Measurements from ENCODE around the gene DPYD. TPM values are rescaled to one million over a fixed set of nuclear protein-coding genes. Genes with fewer than 3 reads are reported as not detected.
A peak's percentile ranks its signal among the peaks of the same experiment; 100 is the strongest.

The DPYD gene
- total and polyA plus RNA-seq, 4 donors = 16.2 to 51.3 (median 29.1) TPM

GRCh38 chr1:97834899-97835298, 85.9 kb downstream of the DPYD start:
- intact Hi-C loops (cut with DNase I) = no loop called here
- no peak overlapping the region for H3K27ac ChIP-seq (ENCODE audit: low read depth in 1 of 2, low read length in 2 of 2)
- no peak for ATAC-seq (ENCODE audit: low FRiP score)

DNA sequence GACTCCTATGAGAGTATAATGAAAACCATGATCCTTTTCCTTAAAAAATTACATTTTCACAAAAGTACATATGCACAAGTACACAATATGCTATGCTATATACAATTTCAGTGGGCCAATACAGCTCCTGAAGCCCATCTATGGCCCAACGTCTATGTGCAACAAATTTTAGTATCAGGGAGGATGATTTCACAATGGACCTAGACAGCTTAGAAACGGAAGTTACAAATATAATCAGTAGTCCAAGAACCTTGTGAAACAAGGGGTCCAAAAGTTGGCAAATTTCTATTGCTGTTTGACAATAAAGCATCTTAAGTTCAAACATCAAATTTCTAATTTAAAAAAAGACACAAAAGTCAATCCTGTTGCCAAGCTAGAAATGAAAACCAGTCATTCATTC, 87.0 kb downstream of the DPYD start:
- Histone ChIP-seq H3K9me3 (ENCODE audit: control insufficient read depth, low read length) (no peaks in the 10 kb centered on the region), H3K36me3 (ENCODE audit: control insufficient read depth in 1 of 2, insufficient read depth in 2 of 2, low read length in 1 of 2) (no peaks in the 10 kb centered on the region), H3K27me3 (ENCODE audit: control insufficient read depth in 1 of 2, insufficient read depth in 2 of 2, low read length in 1 of 2) (no peaks in the 10 kb centered on the region), H3K4me3 (ENCODE audit: low read length in 2 of 2) (no peak overlapping the region), H3K4me1 (ENCODE audit: control insufficient read depth in 1 of 2, insufficient read depth in 2 of 2, low read length in 2 of 2) (no peaks in the 10 kb centered on the region), H3K27ac (ENCODE audit: low read depth in 1 of 2, low read length in 2 of 2) (no peak overlapping the region)
- no peak for ATAC-seq (ENCODE audit: low FRiP score)
- DNase-seq = no peak
- 81 to 85% methylated on average over 2 of the region's 2 CpGs for WGBS, 2 donors
- intact Hi-C loops (cut with DNase I) = no loop called here

More at GRCh38 chr1:97834899-97835298, 85.9 kb downstream of the DPYD start:
- Histone ChIP-seq H3K4me1 (ENCODE audit: control insufficient read depth in 1 of 2, insufficient read depth in 2 of 2, low read length in 2 of 2) (no peaks in the 10 kb centered on the region), H3K4me3 (ENCODE audit: low read length in 2 of 2) (no peak overlapping the region), H3K36me3 (ENCODE audit: control insufficient read depth in 1 of 2, insufficient read depth in 2 of 2, low read length in 1 of 2) (no peaks in the 10 kb centered on the region), H3K27me3 (ENCODE audit: control insufficient read depth in 1 of 2, insufficient read depth in 2 of 2, low read length in 1 of 2) (no peaks in the 10 kb centered on the region), H3K9me3 (ENCODE audit: control insufficient read depth, low read length) (no peaks in the 10 kb centered on the region)
- DNase-seq = no peak

DNA sequence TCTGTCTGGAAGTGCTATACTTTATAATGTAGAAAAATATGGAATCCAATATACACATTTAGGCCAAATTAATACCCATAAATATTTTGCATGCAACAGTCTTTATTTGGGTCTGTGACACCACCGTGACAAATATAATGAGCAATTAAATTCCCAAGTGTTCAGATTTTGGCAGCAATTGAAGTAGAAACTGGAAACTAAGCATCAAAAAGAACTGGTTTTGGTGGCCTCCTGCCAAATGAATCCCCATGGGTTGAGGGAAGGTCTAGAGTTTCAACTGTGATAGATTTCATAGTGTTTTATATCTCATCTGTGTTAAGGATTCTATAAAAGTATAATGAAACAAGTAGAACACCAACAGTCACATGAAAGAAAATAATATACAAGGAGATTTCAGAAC, 88.4 kb downstream of the DPYD start:
- intact Hi-C loops (cut with DNase I) = no loop called here
- H3K4me1 ChIP-seq (ENCODE audit: control insufficient read depth in 1 of 2, insufficient read depth in 2 of 2, low read length in 2 of 2) = no peaks in the 10 kb centered on the region
- no peak overlapping the region for H3K27ac ChIP-seq (ENCODE audit: low read depth in 1 of 2, low read length in 2 of 2)
- H3K4me3 ChIP-seq (ENCODE audit: low read length in 2 of 2) = no peak overlapping the region
- ATAC-seq (ENCODE audit: low FRiP score) (no peak), DNase-seq (no peak)
- no peaks in the 10 kb centered on the region for H3K27me3 ChIP-seq (ENCODE audit: control insufficient read depth in 1 of 2, insufficient read depth in 2 of 2, low read length in 1 of 2)
- no peaks in the 10 kb centered on the region for H3K9me3 ChIP-seq (ENCODE audit: control insufficient read depth, low read length)
- H3K36me3 ChIP-seq (ENCODE audit: control insufficient read depth in 1 of 2, insufficient read depth in 2 of 2, low read length in 1 of 2) = no peaks in the 10 kb centered on the region
- WGBS, 2 donors = 58 to 62% methylated on average over 1 of the region's 1 CpG

DNA sequence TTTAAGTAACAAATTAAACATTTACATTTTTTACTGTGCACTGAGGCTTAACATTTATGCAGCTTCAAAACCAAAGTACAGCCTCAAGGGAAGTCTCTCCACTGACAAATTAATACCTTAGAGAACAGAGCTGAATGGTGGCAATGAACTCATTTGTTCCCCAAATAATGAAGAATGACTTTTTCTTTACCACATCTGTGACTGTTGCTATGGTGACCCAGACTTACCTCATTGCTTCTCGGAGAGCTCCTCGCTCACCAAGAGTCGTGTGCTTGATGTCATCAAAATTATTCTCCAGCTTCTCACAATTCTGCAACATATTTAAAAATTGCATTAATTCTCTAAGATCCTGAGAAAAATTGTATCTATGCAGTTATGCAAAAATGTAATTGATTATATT, 92.9 kb downstream of the DPYD start:
- 55 to 79% methylated on average over 3 of the region's 3 CpGs for WGBS, 2 donors
- H3K9me3 ChIP-seq (ENCODE audit: control insufficient read depth, low read length) = no peaks in the 10 kb centered on the region
- intact Hi-C loops (cut with DNase I) = no loop called here

DNA sequence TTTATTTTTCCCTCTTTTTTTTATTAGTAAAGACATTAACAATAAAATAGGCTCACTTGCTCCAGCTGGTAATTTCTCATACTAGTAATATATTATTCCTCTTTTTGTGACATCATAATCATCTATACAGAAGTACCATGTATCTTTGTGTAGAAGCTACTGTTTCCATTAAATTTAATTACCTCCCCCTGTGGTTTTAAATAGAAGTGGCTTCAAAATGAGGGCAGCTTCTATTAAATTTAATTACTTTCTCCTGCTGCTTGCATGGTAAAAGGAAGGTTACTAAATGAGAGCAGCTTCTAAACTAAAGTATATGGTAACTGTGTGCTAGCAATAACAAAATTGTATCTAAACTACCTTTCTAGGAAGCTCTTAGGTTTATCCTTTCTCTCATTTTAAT, 94.0 kb downstream of the DPYD start:
- ATAC-seq (ENCODE audit: low FRiP score) = no peak

More for the DNA sequence above, 92.9 kb downstream of the DPYD start:
- H3K4me3 ChIP-seq (ENCODE audit: low read length in 2 of 2) = no peak overlapping the region
- no peak for ATAC-seq (ENCODE audit: low FRiP score)
- H3K27me3 ChIP-seq (ENCODE audit: control insufficient read depth in 1 of 2, insufficient read depth in 2 of 2, low read length in 1 of 2) = no peaks in the 10 kb centered on the region
- no peak overlapping the region for H3K27ac ChIP-seq (ENCODE audit: low read depth in 1 of 2, low read length in 2 of 2)
- DNase-seq = no peak
- peaks cover 0 to 2% of the 10 kb centered on the region in 2 donors for H3K4me1 ChIP-seq (ENCODE audit: control insufficient read depth in 1 of 2, insufficient read depth in 2 of 2, low read length in 2 of 2)
- H3K36me3 ChIP-seq (ENCODE audit: control insufficient read depth in 1 of 2, insufficient read depth in 2 of 2, low read length in 1 of 2) = no peaks in the 10 kb centered on the region

GRCh38 chr1:97824624-97825023, 96.2 kb downstream of the DPYD start:
- DNase-seq (no peak), ATAC-seq (ENCODE audit: low FRiP score) (peak; percentile 48)
- Histone ChIP-seq H3K9me3 (ENCODE audit: control insufficient read depth, low read length) (no peaks in the 10 kb centered on the region), H3K36me3 (ENCODE audit: control insufficient read depth in 1 of 2, insufficient read depth in 2 of 2, low read length in 1 of 2) (no peaks in the 10 kb centered on the region), H3K27ac (ENCODE audit: low read depth in 1 of 2, low read length in 2 of 2) (no peak overlapping the region), H3K27me3 (ENCODE audit: control insufficient read depth in 1 of 2, insufficient read depth in 2 of 2, low read length in 1 of 2) (no peaks in the 10 kb centered on the region), H3K4me3 (ENCODE audit: low read length in 2 of 2) (no peak overlapping the region), H3K4me1 (ENCODE audit: control insufficient read depth in 1 of 2, insufficient read depth in 2 of 2, low read length in 2 of 2) (peaks cover 0 to 2% of the 10 kb centered on the region in 2 donors)
- intact Hi-C loops (cut with DNase I) = no loop called here
- WGBS, 2 donors = 9 to 13% methylated on average over 5 of the region's 5 CpGs

More for the DNA sequence above, 94.0 kb downstream of the DPYD start:
- H3K27me3 ChIP-seq (ENCODE audit: control insufficient read depth in 1 of 2, insufficient read depth in 2 of 2, low read length in 1 of 2) = no peaks in the 10 kb centered on the region
- intact Hi-C loops (cut with DNase I) = no loop called here
- H3K36me3 ChIP-seq (ENCODE audit: control insufficient read depth in 1 of 2, insufficient read depth in 2 of 2, low read length in 1 of 2) = no peaks in the 10 kb centered on the region
- no peak for DNase-seq
- H3K9me3 ChIP-seq (ENCODE audit: control insufficient read depth, low read length) = no peaks in the 10 kb centered on the region
- no peak overlapping the region for H3K27ac ChIP-seq (ENCODE audit: low read depth in 1 of 2, low read length in 2 of 2)
- no peak overlapping the region for H3K4me3 ChIP-seq (ENCODE audit: low read length in 2 of 2)
- H3K4me1 ChIP-seq (ENCODE audit: control insufficient read depth in 1 of 2, insufficient read depth in 2 of 2, low read length in 2 of 2) = peaks cover 0 to 2% of the 10 kb centered on the region in 2 donors

DNA sequence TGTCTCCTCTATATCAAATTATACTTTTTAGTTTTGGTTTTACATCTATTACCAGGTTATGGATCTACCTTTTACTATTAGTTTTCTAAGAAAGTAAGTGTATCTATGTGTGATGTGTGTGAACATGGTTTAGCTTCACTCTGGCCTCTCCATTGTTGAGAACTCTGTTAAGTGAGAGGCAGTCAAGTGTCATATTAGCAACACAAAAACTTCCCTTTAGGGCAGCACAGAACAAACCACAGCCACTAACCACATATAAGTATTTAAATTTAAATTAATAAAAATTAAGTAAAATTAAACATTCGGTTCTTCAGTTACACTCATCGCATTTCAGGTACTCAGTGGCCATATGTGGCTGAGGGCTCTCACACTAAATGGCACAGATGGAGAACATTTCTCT, 96.6 kb downstream of the DPYD start:
- Histone ChIP-seq H3K9me3 (ENCODE audit: control insufficient read depth, low read length) (no peaks in the 10 kb centered on the region), H3K27me3 (ENCODE audit: control insufficient read depth in 1 of 2, insufficient read depth in 2 of 2, low read length in 1 of 2) (no peaks in the 10 kb centered on the region), H3K4me3 (ENCODE audit: low read length in 2 of 2) (no peak overlapping the region), H3K27ac (ENCODE audit: low read depth in 1 of 2, low read length in 2 of 2) (no peak overlapping the region), H3K36me3 (ENCODE audit: control insufficient read depth in 1 of 2, insufficient read depth in 2 of 2, low read length in 1 of 2) (no peaks in the 10 kb centered on the region), H3K4me1 (ENCODE audit: control insufficient read depth in 1 of 2, insufficient read depth in 2 of 2, low read length in 2 of 2) (peaks cover 0 to 2% of the 10 kb centered on the region in 2 donors)
- DNase-seq = no peak
- intact Hi-C loops (cut with DNase I) = no loop called here
- WGBS, 2 donors = 86 to 90% methylated on average over 2 of the region's 2 CpGs
- ATAC-seq (ENCODE audit: low FRiP score) = no peak

DNA sequence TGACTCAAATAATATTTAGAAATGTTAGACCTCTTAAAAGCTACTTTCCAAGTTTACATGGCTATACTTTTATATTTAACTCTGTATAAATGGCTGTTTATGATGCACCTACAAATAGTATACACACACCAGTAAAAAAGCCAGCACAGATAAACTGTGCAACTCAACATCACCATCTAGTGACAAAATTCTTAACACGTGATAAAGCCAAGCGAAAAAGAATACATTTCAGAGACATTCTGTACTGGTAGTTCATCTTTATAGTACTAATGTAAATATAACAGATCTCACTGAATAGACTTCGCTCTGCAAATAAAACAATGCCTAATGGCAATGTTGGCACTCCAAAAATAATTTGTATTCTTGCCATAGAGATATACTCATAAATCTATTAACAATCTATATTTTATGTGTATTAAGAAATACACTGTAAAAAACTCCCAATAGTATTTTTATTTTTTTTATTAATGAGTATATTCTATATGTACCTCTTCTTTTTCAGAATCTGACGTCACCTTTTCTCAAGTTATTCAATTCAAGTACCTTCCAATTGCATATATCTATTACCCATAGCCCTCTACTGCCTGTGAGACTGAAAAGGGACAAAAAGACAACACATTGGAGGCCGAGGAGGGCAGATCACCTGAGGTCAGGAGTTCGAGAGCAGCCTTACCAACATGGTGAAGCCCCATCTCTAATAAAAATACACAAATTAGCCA, 100.2 kb downstream of the DPYD start:
- WGBS, 2 donors = 40 to 47% methylated on average over 6 of the region's 6 CpGs
- intact Hi-C loops (cut with DNase I) = no loop called here
- ATAC-seq (ENCODE audit: low FRiP score) (no peak), DNase-seq (no peak)
- Histone ChIP-seq H3K4me1 (ENCODE audit: control insufficient read depth in 1 of 2, insufficient read depth in 2 of 2, low read length in 2 of 2) (peaks cover 0 to 2% of the 10 kb centered on the region in 2 donors), H3K9me3 (ENCODE audit: control insufficient read depth, low read length) (no peaks in the 10 kb centered on the region), H3K27ac (ENCODE audit: low read depth in 1 of 2, low read length in 2 of 2) (no peak overlapping the region), H3K4me3 (ENCODE audit: low read length in 2 of 2) (no peak overlapping the region), H3K27me3 (ENCODE audit: control insufficient read depth in 1 of 2, insufficient read depth in 2 of 2, low read length in 1 of 2) (no peaks in the 10 kb centered on the region), H3K36me3 (ENCODE audit: control insufficient read depth in 1 of 2, insufficient read depth in 2 of 2, low read length in 1 of 2) (no peaks in the 10 kb centered on the region)

- H3K27ac ChIP-seq (ENCODE audit: low read depth in 1 of 2, low read length in 2 of 2) = no peak overlapping the region
- 24 to 35% methylated on average over 1 of the region's 1 CpG for WGBS, 2 donors
- no peaks in the 10 kb centered on the region for H3K27me3 ChIP-seq (ENCODE audit: control insufficient read depth in 1 of 2, insufficient read depth in 2 of 2, low read length in 1 of 2)
- DNase-seq (no peak), ATAC-seq (ENCODE audit: low FRiP score) (no peak)
- no peaks in the 10 kb centered on the region for H3K9me3 ChIP-seq (ENCODE audit: control insufficient read depth, low read length)
- no peaks in the 10 kb centered on the region for H3K36me3 ChIP-seq (ENCODE audit: control insufficient read depth in 1 of 2, insufficient read depth in 2 of 2, low read length in 1 of 2)
- no peak overlapping the region for H3K4me3 ChIP-seq (ENCODE audit: low read length in 2 of 2)
- H3K4me1 ChIP-seq (ENCODE audit: control insufficient read depth in 1 of 2, insufficient read depth in 2 of 2, low read length in 2 of 2) = no peaks in the 10 kb centered on the region
- intact Hi-C loops (cut with DNase I) = no loop called here
Measured at GRCh38 chr1:97816927-97817326, 103.9 kb downstream of the DPYD start.
